Loucy (cell line): Measurements from ENCODE around the gene PLCL2.

Experiments used
- H2AFZ ChIP-seq: fragments of 200-600 bp; sonication (generic); 2 replicates; pipeline ENCODE4 v1.6.0; 2016; ENCODE audit warnings: antibody characterized with exemption, mild to moderate bottlenecking, low read length, moderate library complexity
- H3F3A ChIP-seq: fragments of 200-600 bp; 2 replicates; pipeline ENCODE4 v1.6.0; 2016; ENCODE audit warnings: antibody characterized with exemption, low read depth, mild to moderate bottlenecking
- H3K27me3 ChIP-seq: fragments of 200-600 bp; sonication (generic); 2 replicates; pipeline ENCODE4 v1.6.1; 2014; ENCODE audit warnings: low read length, mild to moderate bottlenecking; ENCODE audit not compliant: insufficient read depth, poor library complexity, severe bottlenecking
- H3K36me3 ChIP-seq: fragments of 200-600 bp; sonication (generic); 2 replicates; pipeline ENCODE4 v1.6.1; 2016; ENCODE audit warnings: low read length; ENCODE audit not compliant: insufficient read depth
- H3K4me1 ChIP-seq: fragments of 200-600 bp; sonication (generic); 2 replicates; pipeline ENCODE4 v1.5.1; 2014; ENCODE audit warnings: low read length, mild to moderate bottlenecking; ENCODE audit not compliant: insufficient read depth, poor library complexity, severe bottlenecking
- H3K4me2 ChIP-seq: fragments of 200-600 bp; sonication (generic); 2 replicates; pipeline ENCODE4 v1.6.0; 2014; ENCODE audit warnings: antibody characterized with exemption, low read length, low read depth, mild to moderate bottlenecking; ENCODE audit not compliant: poor library complexity, severe bottlenecking
- H3K4me3 ChIP-seq: fragments of 200-600 bp; sonication (generic); 2 replicates; pipeline ENCODE4 v1.5.1; 2014; ENCODE audit warnings: low read length, mild to moderate bottlenecking, mixed read lengths; ENCODE audit not compliant: poor library complexity, severe bottlenecking
- H3K79me2 ChIP-seq: fragments of 200-600 bp; sonication (generic); 2 replicates; pipeline ENCODE4 v1.6.1; 2014; ENCODE audit warnings: low read length; ENCODE audit not compliant: insufficient read depth
- H3K9ac ChIP-seq: fragments of 200-600 bp; sonication (generic); 2 replicates; pipeline ENCODE4 v1.6.0; 2014; ENCODE audit warnings: mild to moderate bottlenecking, low read depth, low read length, moderate library complexity; ENCODE audit not compliant: poor library complexity, severe bottlenecking
- H3K9me2 ChIP-seq: fragments of 200-600 bp; sonication (generic); replicated peaks from 2 replicates; pipeline ENCODE4 v1.6.1; 2016; ENCODE audit warnings: low read depth, low read length, mixed read lengths
- H3K9me3 ChIP-seq: fragments of 200-600 bp; sonication (generic); 2 replicates; pipeline ENCODE4 v1.6.1; 2014; ENCODE audit warnings: mild to moderate bottlenecking, antibody characterized with exemption, low read length, low read depth; ENCODE audit not compliant: insufficient read depth
- H4K20me1 ChIP-seq: fragments of 200-600 bp; sonication (generic); 2 replicates; pipeline ENCODE4 v1.6.0; 2014; ENCODE audit warnings: antibody characterized with exemption, low read length, mild to moderate bottlenecking; ENCODE audit not compliant: insufficient read depth, poor library complexity, severe bottlenecking
- EZH2phosphoT487 ChIP-seq: fragments of 200-600 bp; IDR thresholded peaks from 2 replicates; pipeline ENCODE4 v1.6.1; 2018; ENCODE audit warnings: antibody characterized with exemption, mild to moderate bottlenecking, moderate library complexity, borderline replicate concordance
- TF ChIP-seq, protein P1 (sequence below): fragments of 200-600 bp; sonication (generic); conservative IDR thresholded peaks from 2 replicates; pipeline ENCODE4 v1.5.1; 2014; ENCODE audit warnings: mild to moderate bottlenecking, antibody characterized with exemption, low read length

The PLCL2 gene

GRCh38 chr3:17135696-17136095 is 250.9 kb downstream of the PLCL2 start:
- Histone ChIP-seq H3F3A (no peaks in the 10 kb centered on the region), H3K36me3 (no peaks in the 10 kb centered on the region), H3K9ac (no peak overlapping the region), H3K9me3 (no peaks in the 10 kb centered on the region), H4K20me1 (no peaks in the 10 kb centered on the region), H3K79me2 (no peaks in the 10 kb centered on the region), H3K9me2 (no peaks in the 10 kb centered on the region), H3K27me3 (no peaks in the 10 kb centered on the region), H3K4me2 (no peak overlapping the region), H2AFZ (no peak overlapping the region), H3K4me1 (no peaks in the 10 kb centered on the region), H3K4me3 (no peak overlapping the region)
- TF ChIP-seq, protein P1, sequence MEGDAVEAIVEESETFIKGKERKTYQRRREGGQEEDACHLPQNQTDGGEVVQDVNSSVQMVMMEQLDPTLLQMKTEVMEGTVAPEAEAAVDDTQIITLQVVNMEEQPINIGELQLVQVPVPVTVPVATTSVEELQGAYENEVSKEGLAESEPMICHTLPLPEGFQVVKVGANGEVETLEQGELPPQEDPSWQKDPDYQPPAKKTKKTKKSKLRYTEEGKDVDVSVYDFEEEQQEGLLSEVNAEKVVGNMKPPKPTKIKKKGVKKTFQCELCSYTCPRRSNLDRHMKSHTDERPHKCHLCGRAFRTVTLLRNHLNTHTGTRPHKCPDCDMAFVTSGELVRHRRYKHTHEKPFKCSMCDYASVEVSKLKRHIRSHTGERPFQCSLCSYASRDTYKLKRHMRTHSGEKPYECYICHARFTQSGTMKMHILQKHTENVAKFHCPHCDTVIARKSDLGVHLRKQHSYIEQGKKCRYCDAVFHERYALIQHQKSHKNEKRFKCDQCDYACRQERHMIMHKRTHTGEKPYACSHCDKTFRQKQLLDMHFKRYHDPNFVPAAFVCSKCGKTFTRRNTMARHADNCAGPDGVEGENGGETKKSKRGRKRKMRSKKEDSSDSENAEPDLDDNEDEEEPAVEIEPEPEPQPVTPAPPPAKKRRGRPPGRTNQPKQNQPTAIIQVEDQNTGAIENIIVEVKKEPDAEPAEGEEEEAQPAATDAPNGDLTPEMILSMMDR = no peak
- TF ChIP-seq EZH2phosphoT487 = no peak

- Histone ChIP-seq H3K79me2 (no peaks in the 10 kb centered on the region), H3K4me1 (no peaks in the 10 kb centered on the region), H3K9me3 (no peaks in the 10 kb centered on the region), H3K36me3 (no peaks in the 10 kb centered on the region), H3K4me2 (no peak overlapping the region), H4K20me1 (no peaks in the 10 kb centered on the region), H3K4me3 (no peak overlapping the region), H3K9me2 (no peaks in the 10 kb centered on the region), H3K9ac (no peak overlapping the region), H2AFZ (no peak overlapping the region), H3K27me3 (no peaks in the 10 kb centered on the region), H3F3A (no peaks in the 10 kb centered on the region)
- TF ChIP-seq EZH2phosphoT487 = no peak
- TF ChIP-seq, protein P1 = no peak
Observed at GRCh38 chr3:17136136-17136721, 251.5 kb downstream of the PLCL2 start.

DNA sequence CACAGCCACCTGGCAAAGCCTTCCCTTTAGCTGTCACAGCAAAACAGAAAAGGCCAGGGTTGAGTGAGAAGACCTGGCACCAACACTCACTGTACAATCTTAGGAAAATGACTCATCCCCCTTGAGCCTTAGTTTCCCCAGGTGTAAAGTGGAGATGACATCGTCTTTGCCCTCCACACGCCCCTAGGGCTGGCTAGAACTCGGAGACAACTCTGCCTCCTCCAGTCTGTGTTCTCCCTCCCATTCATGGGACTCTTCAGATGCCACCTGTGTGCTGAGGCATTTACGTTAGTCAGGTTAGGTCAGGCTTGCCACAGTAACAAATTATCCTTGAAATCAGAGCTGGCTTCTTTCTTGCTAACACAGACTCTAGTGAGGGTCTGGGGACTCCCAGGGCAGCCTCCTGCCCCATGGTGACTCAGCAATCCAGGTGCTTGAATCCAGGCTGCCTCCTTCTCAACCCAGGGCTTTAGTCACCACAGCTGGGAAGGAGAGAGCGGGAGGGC is 252.6 kb downstream of the PLCL2 start:
- no peak for TF ChIP-seq EZH2phosphoT487
- TF ChIP-seq, protein P1 = no peak
- no peak overlapping the region for H3K9ac ChIP-seq
- no peaks in the 10 kb centered on the region for H3K36me3 ChIP-seq
- H2AFZ ChIP-seq = no peak overlapping the region
- no peaks in the 10 kb centered on the region for H3K9me2 ChIP-seq
- H3K27me3 ChIP-seq = no peaks in the 10 kb centered on the region
- H3K4me2 ChIP-seq = no peak overlapping the region
- no peaks in the 10 kb centered on the region for H3F3A ChIP-seq
- H3K4me3 ChIP-seq = no peak overlapping the region
- no peaks in the 10 kb centered on the region for H3K4me1 ChIP-seq
- H4K20me1 ChIP-seq = no peaks in the 10 kb centered on the region
- H3K79me2 ChIP-seq = no peaks in the 10 kb centered on the region
- no peaks in the 10 kb centered on the region for H3K9me3 ChIP-seq
